CD4-positive, alpha-beta T cell (primary cell): ENCODE data around the gene IL22RA2. TPM values are rescaled to one million over a fixed set of nuclear protein-coding genes. Genes with fewer than 3 reads are reported as not detected.

Experiments
- ATAC-seq: fragments of 200-7000 bp; cut with Tn5 transposase; one replicate; pipeline ENCODE4 v1.10.0; 2022; ENCODE audit warnings: mild to moderate bottlenecking; ENCODE audit not compliant: poor library complexity
- CTCF ChIA-PET: fragments of 350-600 bp; sonication (Branson Sonifier 250); formaldehyde crosslinking; loops from one replicate; lab custom pipeline; 2021; ENCODE audit warnings: antibody characterized with exemption, inconsistent platforms; lab: Charles Lee
- POLR2A ChIA-PET: fragments of 350-600 bp; sonication (Branson Sonifier 250); formaldehyde crosslinking; loops from one replicate; lab custom pipeline; 2021; ENCODE audit warnings: antibody characterized with exemption, inconsistent platforms; lab: Charles Lee
- DNase-seq, 14 experiments: peaks; one replicate each; pipeline ENCODE4 v3.0.0-alpha.2; 2013 to 2020; ENCODE audit warnings: mixed read lengths in 2 of 14
- H3K27ac ChIP-seq, 2 donors: one replicate each; pipeline versions ENCODE4 v1.5.1 to v1.7.0; 2013; ENCODE audit warnings: low read length in 2 of 2, low read depth in 1 of 2, mild to moderate bottlenecking in 1 of 2
- H3K27me3 ChIP-seq, 2 experiments: 1 replicate in 1 of 2; 2 replicates in 1 of 2; pipeline versions ENCODE4 v1.6.1 to v1.7.0; 2013; ENCODE audit warnings: low read length in 2 of 2, control low read depth in 1 of 2, mild to moderate bottlenecking in 1 of 2, moderate library complexity in 1 of 2; ENCODE audit not compliant: insufficient read depth in 2 of 2, control insufficient read depth in 1 of 2
- H3K36me3 ChIP-seq: one replicate; pipeline ENCODE4 v1.6.1; 2013; ENCODE audit warnings: low read length, control low read depth; ENCODE audit not compliant: insufficient read depth
- H3K4me1 ChIP-seq: one replicate; pipeline ENCODE4 v1.6.1; 2013; ENCODE audit warnings: low read length, control low read depth; ENCODE audit not compliant: insufficient read depth
- H3K4me3 ChIP-seq: one replicate; pipeline ENCODE4 v1.5.1; 2013; ENCODE audit warnings: mild to moderate bottlenecking, low read length, moderate library complexity
- H3K9me3 ChIP-seq, 2 experiments: 1 replicate in 1 of 2; 2 replicates in 1 of 2; pipeline versions ENCODE4 v1.6.1 to v1.7.0; 2013; ENCODE audit warnings: low read length in 2 of 2, mild to moderate bottlenecking in 2 of 2, control low read depth in 1 of 2, moderate library complexity in 1 of 2; ENCODE audit not compliant: control insufficient read depth in 1 of 2, insufficient read depth in 1 of 2
- H3K27ac Mint-ChIP-seq: one replicate; pipeline ENCODE4 v1.8.0; 2020; ENCODE audit warnings: mixed read lengths
- H3K27me3 Mint-ChIP-seq: one replicate; pipeline ENCODE4 v1.8.0; 2021; ENCODE audit warnings: mixed read lengths
- H3K36me3 Mint-ChIP-seq: one replicate; pipeline ENCODE4 v1.8.0; 2021; ENCODE audit warnings: low read depth, mixed read lengths
- H3K4me1 Mint-ChIP-seq: one replicate; pipeline ENCODE4 v1.8.0; 2021; ENCODE audit warnings: low read depth, mixed read lengths
- H3K4me3 Mint-ChIP-seq: one replicate; pipeline ENCODE4 v1.8.0; 2020; ENCODE audit warnings: mild to moderate bottlenecking, mixed read lengths
- H3K9me3 Mint-ChIP-seq: one replicate; pipeline ENCODE4 v1.8.0; 2020; ENCODE audit warnings: mixed read lengths
- intact Hi-C, 2 experiments: fragments of 100-400 bp; cut with DNase I in 1 of 2; cut with micrococcal nuclease in 1 of 2; formaldehyde crosslinking; loops; one replicate each; pipeline versions ENCODE4 v1.15.1 to v1.9.0; 2023 to 2025; cut with DNase I, micrococcal nuclease
- total RNA-seq, 174 experiments: library from RNA in 2 of 174; stranded (reverse) in 2 of 174; gene quantifications; one replicate each; pipeline ENCODE4 v1.2.3 and lab custom pipeline; 2021 to 2026
- TF ChIP-seq, protein P1 (sequence below): fragments of 200-600 bp; IDR thresholded peaks from one replicate; pipeline ENCODE4 v1.8.0; 2022; ENCODE audit warnings: antibody characterized with exemption, mild to moderate bottlenecking

IL22RA2 gene
- total RNA-seq, 2 experiments from 2014 or later: not detected

DNA sequence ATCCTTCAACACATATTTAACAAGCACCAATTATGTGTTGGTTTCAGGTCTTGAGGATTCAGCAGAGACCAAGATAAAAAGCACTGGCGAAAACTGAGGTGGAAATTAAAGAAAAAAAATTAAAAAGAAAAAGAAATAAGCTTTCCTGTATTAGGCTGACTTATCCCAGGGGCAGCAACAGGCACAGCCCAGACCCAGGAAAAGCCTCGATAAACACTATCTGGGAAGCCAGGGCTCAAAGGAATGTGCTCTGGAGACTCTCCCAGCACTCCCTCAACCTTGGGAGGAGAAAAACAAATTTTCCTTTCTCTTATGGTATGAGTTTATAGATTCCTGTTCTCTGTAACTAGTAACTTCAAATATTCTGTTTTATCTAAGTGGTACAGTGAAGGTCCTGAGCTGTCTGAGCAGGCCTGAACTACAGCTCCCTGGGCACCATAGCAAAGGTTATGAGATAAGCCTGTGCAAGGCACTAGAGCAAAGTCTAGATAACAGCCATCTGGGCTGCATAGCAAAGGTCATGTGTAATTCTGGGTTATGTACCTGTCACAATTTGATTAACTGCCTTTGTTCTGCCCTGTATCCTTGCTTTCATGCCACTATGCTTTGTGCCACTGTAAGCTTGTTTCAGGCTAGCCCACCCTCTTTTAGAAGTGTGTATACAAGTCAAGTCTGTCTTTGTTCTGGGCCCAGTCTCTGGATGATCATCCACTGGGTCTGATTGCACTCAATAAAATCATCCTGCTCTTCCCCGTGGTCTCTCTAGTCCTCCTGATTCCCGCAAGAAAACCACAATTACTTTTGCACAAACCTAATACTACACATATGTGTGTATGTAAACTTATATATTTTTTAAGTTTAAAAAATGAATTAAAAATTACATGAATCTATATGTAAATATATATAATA is 54.0 kb downstream of the IL22RA2 start:
- Mint-ChIP-seq H3K4me3 (no peak overlapping the region), H3K27me3 (no peaks in the 10 kb centered on the region), H3K4me1 (no peaks in the 10 kb centered on the region), H3K27ac (no peak overlapping the region), H3K9me3 (peaks cover 4% of the 10 kb centered on the region), H3K36me3 (no peaks in the 10 kb centered on the region)
- H3K9me3 ChIP-seq: peaks cover 0 to 13% of the 10 kb centered on the region in 2 experiments
- POLR2A ChIA-PET: no interaction called here
- ATAC-seq (no peak), DNase-seq (no peak)
- CTCF ChIA-PET: no interaction called here
- no peak overlapping the region for H3K27ac ChIP-seq
- H3K27me3 ChIP-seq: no peaks in the 10 kb centered on the region
- TF ChIP-seq, protein P1, sequence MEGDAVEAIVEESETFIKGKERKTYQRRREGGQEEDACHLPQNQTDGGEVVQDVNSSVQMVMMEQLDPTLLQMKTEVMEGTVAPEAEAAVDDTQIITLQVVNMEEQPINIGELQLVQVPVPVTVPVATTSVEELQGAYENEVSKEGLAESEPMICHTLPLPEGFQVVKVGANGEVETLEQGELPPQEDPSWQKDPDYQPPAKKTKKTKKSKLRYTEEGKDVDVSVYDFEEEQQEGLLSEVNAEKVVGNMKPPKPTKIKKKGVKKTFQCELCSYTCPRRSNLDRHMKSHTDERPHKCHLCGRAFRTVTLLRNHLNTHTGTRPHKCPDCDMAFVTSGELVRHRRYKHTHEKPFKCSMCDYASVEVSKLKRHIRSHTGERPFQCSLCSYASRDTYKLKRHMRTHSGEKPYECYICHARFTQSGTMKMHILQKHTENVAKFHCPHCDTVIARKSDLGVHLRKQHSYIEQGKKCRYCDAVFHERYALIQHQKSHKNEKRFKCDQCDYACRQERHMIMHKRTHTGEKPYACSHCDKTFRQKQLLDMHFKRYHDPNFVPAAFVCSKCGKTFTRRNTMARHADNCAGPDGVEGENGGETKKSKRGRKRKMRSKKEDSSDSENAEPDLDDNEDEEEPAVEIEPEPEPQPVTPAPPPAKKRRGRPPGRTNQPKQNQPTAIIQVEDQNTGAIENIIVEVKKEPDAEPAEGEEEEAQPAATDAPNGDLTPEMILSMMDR: no peak
- intact Hi-C loops: no loop called here
- H3K4me1 ChIP-seq: no peaks in the 10 kb centered on the region
- H3K36me3 ChIP-seq: no peaks in the 10 kb centered on the region
- H3K4me3 ChIP-seq: no peak overlapping the region

DNA sequence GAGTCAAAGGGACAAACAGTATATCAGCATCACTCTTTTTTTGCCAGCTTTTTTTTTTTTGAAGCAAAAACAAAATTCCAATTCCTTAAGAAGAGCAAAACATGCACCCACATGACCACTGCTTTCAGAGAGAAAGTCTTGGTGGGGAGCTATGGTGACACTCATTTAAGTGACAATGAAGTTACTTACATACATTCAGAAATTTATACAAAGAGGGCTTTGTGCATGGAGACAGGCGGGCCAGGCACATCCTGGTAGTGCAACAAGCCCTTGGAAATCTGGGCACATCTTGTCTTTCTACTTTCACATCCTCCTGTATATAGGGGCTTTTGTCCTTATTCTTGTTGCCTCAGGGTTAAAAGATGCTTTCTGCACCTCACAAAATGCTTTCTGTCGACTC is 55.9 kb downstream of the IL22RA2 start:
- CTCF ChIA-PET: no interaction called here
- Histone ChIP-seq H3K4me1 (no peaks in the 10 kb centered on the region), H3K4me3 (no peak overlapping the region), H3K27ac (no peak overlapping the region), H3K9me3 (peaks cover 0 to 13% of the 10 kb centered on the region in 2 experiments), H3K36me3 (no peaks in the 10 kb centered on the region), H3K27me3 (no peaks in the 10 kb centered on the region)
- ATAC-seq: no peak
- no peaks in the 10 kb centered on the region for H3K36me3 Mint-ChIP-seq
- no peak overlapping the region for H3K4me3 Mint-ChIP-seq
- H3K27ac Mint-ChIP-seq: no peak overlapping the region
- intact Hi-C loops: no loop called here
- no peaks in the 10 kb centered on the region for H3K4me1 Mint-ChIP-seq
- peaks cover 4% of the 10 kb centered on the region for H3K9me3 Mint-ChIP-seq
- TF ChIP-seq, protein P1: no peak
- POLR2A ChIA-PET: no interaction called here
- no peak for DNase-seq
- H3K27me3 Mint-ChIP-seq: no peaks in the 10 kb centered on the region

DNA sequence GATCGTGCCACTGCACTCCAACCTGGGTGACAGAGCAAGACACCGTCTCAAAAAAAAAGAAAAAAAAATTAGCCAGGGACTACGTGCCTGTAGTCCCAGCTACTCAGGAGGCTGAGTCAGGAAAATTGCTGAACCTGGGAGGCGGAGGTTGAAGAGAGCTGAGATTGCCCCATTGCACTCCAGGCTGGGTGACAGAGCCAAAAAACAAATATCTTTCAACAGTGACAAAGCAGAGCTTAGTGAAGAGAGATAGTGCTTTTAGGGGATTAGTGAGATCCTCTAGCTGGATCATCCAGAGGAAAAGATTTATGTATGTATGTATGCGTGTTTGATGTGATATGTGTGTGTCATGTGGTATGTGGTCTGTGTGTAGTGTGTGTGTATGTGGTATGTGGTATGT is 56.6 kb downstream of the IL22RA2 start:
- H3K4me3 ChIP-seq: no peak overlapping the region
- H3K4me1 ChIP-seq: no peaks in the 10 kb centered on the region
- H3K36me3 ChIP-seq: no peaks in the 10 kb centered on the region
- H3K27me3 Mint-ChIP-seq: peaks cover 4% of the 10 kb centered on the region
- H3K27ac Mint-ChIP-seq: no peak overlapping the region
- ATAC-seq: no peak
- TF ChIP-seq, protein P1: no peak
- ChIA-PET POLR2A (no interaction called here), CTCF (no interaction called here)
- no peaks in the 10 kb centered on the region for H3K36me3 Mint-ChIP-seq
- H3K4me3 Mint-ChIP-seq: no peak overlapping the region
- DNase-seq: no peak
- H3K9me3 ChIP-seq: peaks cover 0 to 13% of the 10 kb centered on the region in 2 experiments
- H3K27ac ChIP-seq: no peak overlapping the region
- H3K9me3 Mint-ChIP-seq: peaks cover 4% of the 10 kb centered on the region
- no peaks in the 10 kb centered on the region for H3K4me1 Mint-ChIP-seq
- intact Hi-C loops: no loop called here
- H3K27me3 ChIP-seq: no peaks in the 10 kb centered on the region
